GM12878 (cell line): Measurements from ENCODE around the gene RPL18. TPM values are rescaled to one million over a fixed set of nuclear protein-coding genes. Genes with fewer than 3 reads are reported as not detected.
A peak's percentile ranks its signal among the peaks of the same experiment; 100 is the strongest.

Experiments
- CBX3 ChIP-seq: fragments of 200-600 bp; sonication (generic); IDR thresholded peaks from 2 replicates; pipeline ENCODE4 v1.6.1; 2016; ENCODE audit warnings: low read depth, borderline replicate concordance
- CTCF ChIP-seq, 3 experiments: IDR thresholded peaks in 2 of 3; conservative IDR thresholded peaks in 1 of 3; 2 replicates each; pipeline ENCODE4 v1.5.1; 2011; ENCODE audit warnings: low read depth in 3 of 3, low read length in 3 of 3, mild to moderate bottlenecking in 3 of 3, control low read depth in 2 of 3, moderate library complexity in 2 of 3, inconsistent platforms in 1 of 3, mixed read lengths in 1 of 3; ENCODE audit not compliant: control insufficient read depth in 2 of 3, insufficient read depth in 1 of 3; ENCODE audit errors: extremely low read depth in 1 of 3
- E2F4 ChIP-seq: IDR thresholded peaks from 2 replicates; pipeline ENCODE4 v1.6.1; 2012; ENCODE audit warnings: low read depth, low read length, improper control_type of control experiment
- EP300 ChIP-seq, 2 experiments: fragments of 150-350 bp in 1 of 2; IDR thresholded peaks; 2 replicates each; pipeline ENCODE4 v1.6.1; 2011 to 2012; ENCODE audit warnings: low read depth in 2 of 2, low read length in 2 of 2, borderline replicate concordance in 1 of 2, improper control_type of control experiment in 1 of 2, inconsistent platforms in 1 of 2; ENCODE audit not compliant: control insufficient read depth in 1 of 2
- MEF2A ChIP-seq: IDR thresholded peaks from 2 replicates; pipeline ENCODE4 v1.6.1; 2011; ENCODE audit warnings: low read depth, mild to moderate bottlenecking, low read length, moderate library complexity; ENCODE audit not compliant: insufficient read depth
- NRF1 ChIP-seq: conservative IDR thresholded peaks from 2 replicates; pipeline ENCODE4 v1.6.1; 2011; ENCODE audit warnings: mild to moderate bottlenecking, low read depth, low read length, improper control_type of control experiment
- PBX3 ChIP-seq: IDR thresholded peaks from 2 replicates; pipeline ENCODE4 v1.6.1; 2011; ENCODE audit warnings: mild to moderate bottlenecking, low read depth, low read length, moderate library complexity; ENCODE audit not compliant: insufficient replicate concordance
- POLR2A ChIP-seq: IDR thresholded peaks from 2 replicates; pipeline ENCODE4 v1.6.1; 2011; ENCODE audit warnings: low read depth, mild to moderate bottlenecking, low read length
- RELB ChIP-seq: fragments of 450-650 bp; IDR thresholded peaks from 2 replicates; pipeline ENCODE4 v1.6.1; 2017; ENCODE audit warnings: low read depth, mild to moderate bottlenecking, moderate library complexity
- SMC3 ChIP-seq: IDR thresholded peaks from 2 replicates; pipeline ENCODE4 v1.6.1; 2011; ENCODE audit warnings: low read length, improper control_type of control experiment, borderline replicate concordance
- SP1 ChIP-seq: IDR thresholded peaks from one replicate; pipeline ENCODE4 v1.6.1; 2011; ENCODE audit warnings: low read depth, low read length
- STAT3 ChIP-seq: IDR thresholded peaks from 2 replicates; pipeline ENCODE4 v1.6.1; 2011; ENCODE audit warnings: low read depth, low read length, improper control_type of control experiment
- SUZ12 ChIP-seq: fragments of 200-600 bp; sonication (generic); IDR thresholded peaks from one replicate; pipeline ENCODE4 v1.6.1; 2018; ENCODE audit warnings: antibody characterized with exemption, mild to moderate bottlenecking; ENCODE audit not compliant: unreplicated experiment
- USF1 ChIP-seq: IDR thresholded peaks from 2 replicates; pipeline ENCODE4 v1.6.1; 2011; ENCODE audit warnings: borderline replicate concordance, low read depth, mild to moderate bottlenecking, moderate library complexity, mixed read lengths, low read length; ENCODE audit not compliant: insufficient read depth; ENCODE audit errors: extremely low read length
- WRNIP1 ChIP-seq: IDR thresholded peaks from 2 replicates; pipeline ENCODE4 v1.6.1; 2011; ENCODE audit warnings: low read depth, low read length, improper control_type of control experiment, borderline replicate concordance
- ZBTB11 ChIP-seq: fragments of 450-650 bp; formaldehyde crosslinking; IDR thresholded peaks from 2 replicates; pipeline ENCODE4 v1.5.0; 2022; ENCODE audit warnings: mild to moderate bottlenecking, missing genetic modification characterization
- ZNF384 ChIP-seq: IDR thresholded peaks from 2 replicates; pipeline ENCODE4 v1.6.1; 2012; ENCODE audit warnings: low read depth, mild to moderate bottlenecking, low read length, improper control_type of control experiment, borderline replicate concordance
- polyA plus RNA-seq, 11 experiments: library from polyadenylated mRNA; depleted of rRNA in 4 of 11; unstranded in 6 of 11; stranded (reverse) in 5 of 11; fragments of >200 nt; fragmentation: Nextera tagmentation in 4 of 11; fragmentation: Illumina TruSeq in 1 of 11; extraction: Ambion mirVana in 4 of 11; extraction: Trizol in 1 of 11; gene quantifications; 1 replicate in 1 of 11; 2 replicates in 10 of 11; pipeline versions ENCODE4 v1.2.1 to v1.2.3, GENCODE V29; 2011 to 2016; ENCODE audit warnings: inconsistent platforms in 2 of 11, missing spikeins in 2 of 11, low read depth in 1 of 11
- total RNA-seq, 4 experiments: library from RNA; depleted of rRNA in 3 of 4; stranded (reverse); fragments of >200 nt in 3 of 4; fragmentation: Illumina TruSeq in 1 of 4; extraction: Trizol in 1 of 4; gene quantifications; 2 replicates each; pipeline versions ENCODE4 v1.2.1 to v1.2.3, GENCODE V29; 2013 to 2021

The RPL18 gene
- total and polyA plus RNA-seq, 10 of the 15 experiments (the other 5 are each of a cell fraction or from before 2014, with no cell fraction given) = 393 to 4,267 (median 2,019) TPM

- TF ChIP-seq EP300 (IDR thresholded peaks at IDR 0.05; ENCODE audit: borderline replicate concordance in 1 of 2, control insufficient read depth in 1 of 2, low read depth in 2 of 2, low read length in 2 of 2) (no peak), ZBTB11 (CRISPR knock-in tag) (no peak), CTCF (IDR thresholded peaks at IDR 0.05 in 2 of 3, conservative IDR thresholded peaks at IDR 0.05 in 1 of 3; ENCODE audit: control insufficient read depth in 2 of 3, extremely low read depth in 1 of 3, insufficient read depth in 1 of 3, low read depth in 3 of 3, low read length in 3 of 3) (peak; percentile 79 to 98 (median 96); a peak in 5 of 6 replicates), NRF1 (no peak), USF1 (no peak), SP1 (peak; percentile 30), RELB (peak; percentile 95), ZNF384 (no peak), SUZ12 (no peak), SMC3 (peak; percentile 49; the same call in 1 of the 2 replicates), E2F4 (no peak), WRNIP1 (peak; percentile 100), POLR2A (peak; percentile 40; the same call in 1 of the 2 replicates), STAT3 (no peak), PBX3 (no peak), MEF2A (0 out of 2 replicates have a peak, but pooled peaks have one; percentile 48), CBX3 (no peak)
Measured at GRCh38 chr19:48646001-48646721, 27.2 kb upstream of the RPL18 start, which contains the start of gene CA11 (continued).
